GM19463 (cell line): ENCODE measurements around the gene NFATC2IP.

Experiments used
- ATAC-seq: cut with Tn5 transposase; IDR thresholded peaks from one replicate; pipeline ENCODE4 v1.9.1; 2021; ENCODE audit warnings: mild to moderate bottlenecking, moderate library complexity; ENCODE audit not compliant: unreplicated experiment

The NFATC2IP gene

GRCh38 chr16:28950648-28951409, at the start of gene NFATC2IP:
TSS of gene NFATC2IP (plus strand) at chr16:28950937. CDS start at chr16:28951012, 75 bp downstream.
- ATAC-seq, result peak; percentile 93

GRCh38 chr16:28901862-28902261, 48.9 kb upstream of the NFATC2IP start:
- no peak for ATAC-seq

GRCh38 chr16:28902909-28903308, 47.8 kb upstream of the NFATC2IP start:
- ATAC-seq, result no peak

GRCh38 chr16:28903344-28904042, 47.2 kb upstream of the NFATC2IP start:
- no peak for ATAC-seq

GRCh38 chr16:28904363-28904762, 46.4 kb upstream of the NFATC2IP start:
- no peak for ATAC-seq

- no peak for ATAC-seq
These were observed 45.9 kb upstream of the NFATC2IP start for GRCh38 chr16:28904828-28905227.

- ATAC-seq, result no peak
These were observed 45.4 kb upstream of the NFATC2IP start for GRCh38 chr16:28905229-28905754.

GRCh38 chr16:28905800-28906372, 44.9 kb upstream of the NFATC2IP start:
- ATAC-seq, result no peak

GRCh38 chr16:28910086-28911031, 40.4 kb upstream of the NFATC2IP start:
- no peak for ATAC-seq

GRCh38 chr16:28912558-28912957, 38.2 kb upstream of the NFATC2IP start:
- ATAC-seq, result no peak

GRCh38 chr16:28913946-28914724, 36.6 kb upstream of the NFATC2IP start:
- no peak for ATAC-seq

GRCh38 chr16:28915181-28915580, 35.6 kb upstream of the NFATC2IP start:
- no peak for ATAC-seq

- no peak for ATAC-seq
These were observed 33.6 kb upstream of the NFATC2IP start for GRCh38 chr16:28917095-28917494.

- ATAC-seq, result no peak
These were observed 32.0 kb upstream of the NFATC2IP start for GRCh38 chr16:28918698-28919097.

- no peak for ATAC-seq
These were observed 27.5 kb upstream of the NFATC2IP start for GRCh38 chr16:28923231-28923587.

- peak; percentile 59 for ATAC-seq
These were observed 26.9 kb upstream of the NFATC2IP start for GRCh38 chr16:28923652-28924398.

- ATAC-seq, result no peak
These were observed 26.4 kb upstream of the NFATC2IP start for GRCh38 chr16:28924399-28924761.

GRCh38 chr16:28924762-28925385, 25.9 kb upstream of the NFATC2IP start, which contains the start of gene RABEP2:
TSS of gene RABEP2 (minus strand) at chr16:28925238. CDS start at chr16:28925163, 75 bp downstream.
- ATAC-seq, result peak; percentile 43
